Loucy (cell line): Measurements from ENCODE around the gene LIMA1.

ENCODE experiments used
- H2AFZ ChIP-seq: fragments of 200-600 bp; sonication (generic); 2 replicates; pipeline ENCODE4 v1.6.0; 2016; ENCODE audit warnings: antibody characterized with exemption, mild to moderate bottlenecking, low read length, moderate library complexity
- H3F3A ChIP-seq: fragments of 200-600 bp; 2 replicates; pipeline ENCODE4 v1.6.0; 2016; ENCODE audit warnings: antibody characterized with exemption, low read depth, mild to moderate bottlenecking
- H3K27me3 ChIP-seq: fragments of 200-600 bp; sonication (generic); 2 replicates; pipeline ENCODE4 v1.6.1; 2014; ENCODE audit warnings: low read length, mild to moderate bottlenecking; ENCODE audit not compliant: insufficient read depth, poor library complexity, severe bottlenecking
- H3K36me3 ChIP-seq: fragments of 200-600 bp; sonication (generic); 2 replicates; pipeline ENCODE4 v1.6.1; 2016; ENCODE audit warnings: low read length; ENCODE audit not compliant: insufficient read depth
- H3K4me1 ChIP-seq: fragments of 200-600 bp; sonication (generic); 2 replicates; pipeline ENCODE4 v1.5.1; 2014; ENCODE audit warnings: low read length, mild to moderate bottlenecking; ENCODE audit not compliant: insufficient read depth, poor library complexity, severe bottlenecking
- H3K4me2 ChIP-seq: fragments of 200-600 bp; sonication (generic); 2 replicates; pipeline ENCODE4 v1.6.0; 2014; ENCODE audit warnings: antibody characterized with exemption, low read length, low read depth, mild to moderate bottlenecking; ENCODE audit not compliant: poor library complexity, severe bottlenecking
- H3K4me3 ChIP-seq: fragments of 200-600 bp; sonication (generic); 2 replicates; pipeline ENCODE4 v1.5.1; 2014; ENCODE audit warnings: low read length, mild to moderate bottlenecking, mixed read lengths; ENCODE audit not compliant: poor library complexity, severe bottlenecking
- H3K79me2 ChIP-seq: fragments of 200-600 bp; sonication (generic); 2 replicates; pipeline ENCODE4 v1.6.1; 2014; ENCODE audit warnings: low read length; ENCODE audit not compliant: insufficient read depth
- H3K9ac ChIP-seq: fragments of 200-600 bp; sonication (generic); 2 replicates; pipeline ENCODE4 v1.6.0; 2014; ENCODE audit warnings: mild to moderate bottlenecking, low read depth, low read length, moderate library complexity; ENCODE audit not compliant: poor library complexity, severe bottlenecking
- H3K9me2 ChIP-seq: fragments of 200-600 bp; sonication (generic); replicated peaks from 2 replicates; pipeline ENCODE4 v1.6.1; 2016; ENCODE audit warnings: low read depth, low read length, mixed read lengths
- H3K9me3 ChIP-seq: fragments of 200-600 bp; sonication (generic); 2 replicates; pipeline ENCODE4 v1.6.1; 2014; ENCODE audit warnings: mild to moderate bottlenecking, antibody characterized with exemption, low read length, low read depth; ENCODE audit not compliant: insufficient read depth
- H4K20me1 ChIP-seq: fragments of 200-600 bp; sonication (generic); 2 replicates; pipeline ENCODE4 v1.6.0; 2014; ENCODE audit warnings: antibody characterized with exemption, low read length, mild to moderate bottlenecking; ENCODE audit not compliant: insufficient read depth, poor library complexity, severe bottlenecking
- CTCF ChIP-seq: fragments of 200-600 bp; sonication (generic); conservative IDR thresholded peaks from 2 replicates; pipeline ENCODE4 v1.5.1; 2014; ENCODE audit warnings: mild to moderate bottlenecking, antibody characterized with exemption, low read length
- EZH2phosphoT487 ChIP-seq: fragments of 200-600 bp; IDR thresholded peaks from 2 replicates; pipeline ENCODE4 v1.6.1; 2018; ENCODE audit warnings: antibody characterized with exemption, mild to moderate bottlenecking, moderate library complexity, borderline replicate concordance

Gene LIMA1

GRCh38 chr12:50241178-50241577 is 42.1 kb downstream of the LIMA1 start:
- H3K36me3 ChIP-seq = no peaks in the 10 kb centered on the region
- no peaks in the 10 kb centered on the region for H3K4me1 ChIP-seq
- H3F3A ChIP-seq = no peaks in the 10 kb centered on the region
- TF ChIP-seq CTCF = no peak
- no peak for TF ChIP-seq EZH2phosphoT487
- no peak overlapping the region for H2AFZ ChIP-seq
- H3K4me3 ChIP-seq = no peak overlapping the region
- H3K9me2 ChIP-seq = no peaks in the 10 kb centered on the region
- no peaks in the 10 kb centered on the region for H3K9me3 ChIP-seq
- no peaks in the 10 kb centered on the region for H3K27me3 ChIP-seq
- H3K4me2 ChIP-seq = no peak overlapping the region
- no peaks in the 10 kb centered on the region for H4K20me1 ChIP-seq
- no peaks in the 10 kb centered on the region for H3K79me2 ChIP-seq
- H3K9ac ChIP-seq = no peak overlapping the region

- Histone ChIP-seq H3K36me3 (no peaks in the 10 kb centered on the region), H3K27me3 (no peaks in the 10 kb centered on the region), H3K9me3 (no peaks in the 10 kb centered on the region), H3K79me2 (no peaks in the 10 kb centered on the region), H3K4me3 (no peak overlapping the region), H3K9me2 (no peaks in the 10 kb centered on the region), H4K20me1 (no peaks in the 10 kb centered on the region), H3K4me1 (no peaks in the 10 kb centered on the region), H3K4me2 (no peak overlapping the region), H3K9ac (no peak overlapping the region), H3F3A (no peaks in the 10 kb centered on the region), H2AFZ (no peak overlapping the region)
- TF ChIP-seq CTCF (no peak), EZH2phosphoT487 (no peak)
Observed at GRCh38 chr12:50240792-50241114, 42.6 kb downstream of the LIMA1 start.

GRCh38 chr12:50240096-50240791 is 43.1 kb downstream of the LIMA1 start:
- Histone ChIP-seq H3K79me2 (no peaks in the 10 kb centered on the region), H3K9me3 (no peaks in the 10 kb centered on the region), H2AFZ (no peak overlapping the region), H3K9ac (no peak overlapping the region), H3K36me3 (no peaks in the 10 kb centered on the region), H3K27me3 (no peaks in the 10 kb centered on the region), H3K4me1 (no peaks in the 10 kb centered on the region), H3F3A (no peaks in the 10 kb centered on the region), H3K9me2 (no peaks in the 10 kb centered on the region), H4K20me1 (no peaks in the 10 kb centered on the region), H3K4me2 (no peak overlapping the region), H3K4me3 (no peak overlapping the region)
- no peak for TF ChIP-seq CTCF
- TF ChIP-seq EZH2phosphoT487 = no peak
